SK-N-SH treated with all-trans-retinoic acid at 6 μM for 48 hours (cell line): ENCODE results near the gene TGM1.

ENCODE experiments used
- GLIS3 ChIP-seq: fragments of 250-450 bp; sonication (Bioruptor Pico); IDR thresholded peaks from 2 replicates; pipeline ENCODE4 v1.5.0; 2020; ENCODE audit warnings: mild to moderate bottlenecking, moderate library complexity
- POU6F1 ChIP-seq: fragments of 250-450 bp; sonication (Bioruptor Pico); IDR thresholded peaks from 2 replicates; pipeline ENCODE4 v1.8.0; 2021; ENCODE audit warnings: low read depth, mild to moderate bottlenecking, moderate library complexity, borderline replicate concordance
- PPARA ChIP-seq: fragments of 250-450 bp; sonication (Bioruptor Pico); IDR thresholded peaks from 2 replicates; pipeline ENCODE4 v1.5.0; 2020; ENCODE audit warnings: mild to moderate bottlenecking, borderline replicate concordance
- ZC3H10 ChIP-seq: fragments of 250-450 bp; sonication (Bioruptor Pico); IDR thresholded peaks from 2 replicates; pipeline ENCODE4 v1.5.1; 2021; ENCODE audit warnings: mild to moderate bottlenecking, moderate library complexity
- ZNF565 ChIP-seq: fragments of 450-650 bp; formaldehyde crosslinking; conservative IDR thresholded peaks from 2 replicates; pipeline ENCODE4 v1.5.0; 2020; ENCODE audit warnings: low read depth, mild to moderate bottlenecking, moderate library complexity

GRCh38 chr14:24269368-24269767 is 6.4 kb upstream of the TGM1 start:
- TF ChIP-seq ZNF565 (CRISPR knock-in tag) (no peak), PPARA (CRISPR knock-in tag) (no peak), POU6F1 (CRISPR knock-in tag) (no peak), GLIS3 (CRISPR knock-in tag) (no peak), ZC3H10 (CRISPR knock-in tag) (no peak)
